H1 (cell line): ENCODE results near the gene SLC20A1.

ENCODE experiments used
- ATF3 ChIP-seq: IDR thresholded peaks from 2 replicates; pipeline ENCODE4 v1.6.1; 2011; ENCODE audit warnings: low read depth, mild to moderate bottlenecking, low read length; ENCODE audit not compliant: insufficient read depth
- CTCF ChIP-seq, 3 experiments: IDR thresholded peaks; 1 replicate in 2 of 3; 2 replicates in 1 of 3; pipeline versions ENCODE4 v1.5.1 to v1.6.1; 2011; ENCODE audit warnings: low read length in 3 of 3, mild to moderate bottlenecking in 3 of 3, inconsistent platforms in 2 of 3, low read depth in 1 of 3, moderate library complexity in 1 of 3; ENCODE audit not compliant: insufficient read depth in 1 of 3; ENCODE audit errors: control extremely low read depth in 1 of 3
- HDAC2 ChIP-seq, 2 experiments: fragments of 300-600 bp in 1 of 2; sonication (generic) in 1 of 2; IDR thresholded peaks; 2 replicates each; pipeline ENCODE4 v1.6.1; 2011 to 2012; ENCODE audit warnings: low read depth in 2 of 2, low read length in 2 of 2, mild to moderate bottlenecking in 2 of 2, moderate library complexity in 2 of 2, borderline replicate concordance in 1 of 2, inconsistent platforms in 1 of 2
- MAFK ChIP-seq: IDR thresholded peaks from 2 replicates; pipeline ENCODE4 v1.6.1; 2012; ENCODE audit warnings: low read depth, mild to moderate bottlenecking, improper control_type of control experiment, low read length
- POLR2A ChIP-seq, 2 experiments: IDR thresholded peaks; 1 replicate in 1 of 2; 2 replicates in 1 of 2; pipeline ENCODE4 v1.6.1; 2011; ENCODE audit warnings: low read depth in 2 of 2, low read length in 2 of 2, mild to moderate bottlenecking in 2 of 2; ENCODE audit errors: control extremely low read depth in 1 of 2
- SIN3A ChIP-seq, 2 experiments: IDR thresholded peaks in 1 of 2; conservative IDR thresholded peaks in 1 of 2; 2 replicates each; pipeline ENCODE4 v1.6.1; 2011 to 2012; ENCODE audit warnings: low read length in 2 of 2, improper control_type of control experiment in 1 of 2, low read depth in 1 of 2, mild to moderate bottlenecking in 1 of 2
- TAF1 ChIP-seq: IDR thresholded peaks from 2 replicates; pipeline ENCODE4 v1.6.1; 2011; ENCODE audit warnings: mild to moderate bottlenecking, low read depth, low read length
- TBP ChIP-seq: IDR thresholded peaks from 2 replicates; pipeline ENCODE4 v1.6.1; 2011; ENCODE audit warnings: low read depth, low read length, improper control_type of control experiment
- ZNF274 ChIP-seq: IDR thresholded peaks from 2 replicates; pipeline ENCODE4 v1.7.0; 2012; ENCODE audit warnings: low read length, borderline replicate concordance; ENCODE audit errors: extremely low read depth

DNA sequence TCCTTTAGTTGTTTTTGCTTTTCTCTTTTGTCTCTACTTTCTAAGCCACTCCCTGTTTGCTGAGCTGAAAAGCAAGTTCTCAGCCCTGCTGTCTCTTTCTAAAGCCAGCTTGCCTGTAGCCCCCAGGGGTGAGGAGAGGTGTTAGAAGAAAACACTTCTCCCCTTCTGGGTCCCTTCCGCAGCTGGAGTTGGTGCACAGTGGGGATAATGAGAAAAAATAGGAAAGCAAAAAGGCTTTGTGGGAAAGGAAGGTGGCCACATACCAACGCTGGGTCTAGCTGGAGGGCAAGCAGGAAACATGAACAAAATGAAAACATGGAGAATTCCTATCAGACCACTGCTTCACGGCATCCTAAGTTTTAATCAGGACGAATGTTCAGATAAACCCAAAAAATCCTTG, 15.5 kb upstream of the SLC20A1 start:
- no peak for TF ChIP-seq CTCF (IDR thresholded peaks at IDR 0.05; ENCODE audit: control extremely low read depth in 1 of 3, insufficient read depth in 1 of 3, low read depth in 1 of 3, low read length in 3 of 3)
- TF ChIP-seq SIN3A (conservative IDR thresholded peaks at IDR 0.05 in 1 of 2, IDR thresholded peaks at IDR 0.05 in 1 of 2; ENCODE audit: low read depth in 1 of 2, low read length in 2 of 2) = no peak
- TF ChIP-seq MAFK = no peak
- no peak for TF ChIP-seq TBP
- no peak for TF ChIP-seq POLR2A (IDR thresholded peaks at IDR 0.05; ENCODE audit: control extremely low read depth in 1 of 2, low read depth in 2 of 2, low read length in 2 of 2)
- no peak for TF ChIP-seq ATF3
- no peak for TF ChIP-seq HDAC2 (IDR thresholded peaks at IDR 0.05; ENCODE audit: borderline replicate concordance in 1 of 2, low read depth in 2 of 2, low read length in 2 of 2)
- TF ChIP-seq TAF1 = no peak
- no peak for TF ChIP-seq ZNF274
